Mammary epithelial cell (primary cell): ENCODE data around the gene RPS8.
"Not testable (repeated sequence)": the region's sequence is repeated elsewhere in the genome, so short reads cannot be mapped to it uniquely, and the experiment has no call there.

ENCODE experiments used
- CTCF ChIP-seq, 2 donors: IDR thresholded peaks in 1 of 2; conservative IDR thresholded peaks in 1 of 2; 2 replicates each; pipeline ENCODE4 v1.5.1; 2011 to 2012; ENCODE audit warnings: inconsistent platforms in 2 of 2, low read length in 2 of 2, mild to moderate bottlenecking in 2 of 2, control low read depth in 1 of 2, low read depth in 1 of 2; ENCODE audit not compliant: insufficient read depth in 1 of 2; ENCODE audit errors: extremely low read depth in 1 of 2
- EZH2 ChIP-seq: IDR thresholded peaks from 2 replicates; pipeline ENCODE4 v1.6.1; 2012; ENCODE audit warnings: low read length, inconsistent platforms, borderline replicate concordance

- TF ChIP-seq EZH2; CTCF (conservative IDR thresholded peaks at IDR 0.05 in 1 of 2, IDR thresholded peaks at IDR 0.05 in 1 of 2; ENCODE audit: extremely low read depth in 1 of 2, insufficient read depth in 1 of 2, low read depth in 1 of 2, low read length in 2 of 2): not testable (repeated sequence)
Measured at GRCh38 chr1:44824392-44824791, 49.1 kb downstream of the RPS8 start.
